HPDE6-E6E7 (cell line): Measurements from ENCODE around the gene SNPH.
"Not testable (repeated sequence)": the region's sequence is repeated elsewhere in the genome, so short reads cannot be mapped to it uniquely, and the experiment has no call there.

Experiments
- DNase-seq: peaks from one replicate; pipeline ENCODE4 v3.0.0; 2011; ENCODE audit warnings: missing footprints; ENCODE audit errors: extremely low spot score

Gene SNPH

DNA sequence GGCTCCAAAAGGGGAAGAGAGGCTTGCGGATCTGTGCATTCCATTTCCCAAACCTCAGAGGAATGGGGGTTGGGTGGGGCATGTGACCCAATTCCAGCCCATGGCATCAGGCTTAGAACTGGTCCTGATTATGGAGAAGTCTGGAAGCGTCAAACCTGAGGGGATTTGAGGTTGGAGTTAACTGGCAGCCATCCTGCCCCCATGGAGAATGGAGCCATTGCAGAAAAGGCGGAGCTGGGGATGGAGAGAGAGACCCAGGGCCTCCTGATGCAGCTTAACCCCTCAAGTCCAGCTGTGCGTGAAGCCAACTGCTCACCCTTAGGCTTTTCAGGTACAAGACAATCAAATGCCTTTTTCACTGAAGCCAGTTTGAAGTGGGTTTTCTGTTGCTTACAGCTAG, 72.7 kb downstream of the SNPH start:
- DNase-seq: no peak

- DNase-seq: no peak
These were observed 75.6 kb downstream of the SNPH start for GRCh38 chr20:1341561-1342265.

DNA sequence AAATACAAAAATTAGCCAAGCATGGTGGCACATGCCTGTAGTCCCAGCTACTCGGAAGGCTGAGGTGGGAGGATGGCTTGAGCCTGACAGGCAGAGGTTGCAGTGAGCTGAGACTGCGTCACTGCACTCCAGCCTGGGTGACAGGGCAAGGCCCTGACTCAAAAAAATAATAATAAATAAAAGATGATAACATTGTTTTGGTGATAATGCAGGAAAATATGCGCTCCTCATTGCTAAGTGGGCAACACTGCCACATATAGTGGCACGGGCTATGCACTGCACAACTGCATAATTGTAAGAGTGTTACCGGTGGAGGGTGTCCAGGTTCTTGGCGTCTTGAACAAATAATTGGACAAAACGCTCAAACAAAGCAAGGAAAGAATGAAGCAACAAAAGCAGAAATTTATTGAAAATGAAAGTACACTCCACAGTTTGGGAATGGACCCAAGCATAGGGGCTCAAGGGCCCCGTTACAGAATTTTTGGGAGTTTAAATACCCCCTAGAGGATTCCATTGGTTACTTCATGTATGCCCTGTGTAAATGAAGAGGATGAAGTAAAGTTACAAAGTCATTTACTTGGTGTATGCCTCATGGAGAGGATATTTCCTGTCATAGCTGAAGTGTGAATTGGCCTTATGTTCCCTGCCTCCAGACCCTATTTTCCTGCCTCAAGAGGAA, 77.5 kb downstream of the SNPH start:
- not testable (repeated sequence) for DNase-seq

- no peak for DNase-seq
These were observed 79.1 kb downstream of the SNPH start for GRCh38 chr20:1345030-1345755.

DNA sequence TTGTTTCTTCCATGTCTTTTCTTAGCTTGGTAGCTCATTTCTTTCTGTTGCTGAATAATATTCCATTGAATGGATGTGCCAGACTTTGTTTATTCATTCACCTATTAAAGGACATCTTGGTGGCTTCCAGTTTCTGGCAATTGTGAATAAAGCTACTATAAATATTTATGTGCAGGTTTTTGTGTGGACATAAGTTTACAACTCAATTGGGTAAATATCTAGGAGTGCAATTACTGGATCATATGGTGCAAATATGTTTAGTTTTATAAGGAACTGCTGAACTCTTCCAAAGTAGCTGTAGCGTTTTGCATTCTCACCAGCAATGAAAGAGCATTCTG, 79.6 kb downstream of the SNPH start:
- DNase-seq: no peak

DNA sequence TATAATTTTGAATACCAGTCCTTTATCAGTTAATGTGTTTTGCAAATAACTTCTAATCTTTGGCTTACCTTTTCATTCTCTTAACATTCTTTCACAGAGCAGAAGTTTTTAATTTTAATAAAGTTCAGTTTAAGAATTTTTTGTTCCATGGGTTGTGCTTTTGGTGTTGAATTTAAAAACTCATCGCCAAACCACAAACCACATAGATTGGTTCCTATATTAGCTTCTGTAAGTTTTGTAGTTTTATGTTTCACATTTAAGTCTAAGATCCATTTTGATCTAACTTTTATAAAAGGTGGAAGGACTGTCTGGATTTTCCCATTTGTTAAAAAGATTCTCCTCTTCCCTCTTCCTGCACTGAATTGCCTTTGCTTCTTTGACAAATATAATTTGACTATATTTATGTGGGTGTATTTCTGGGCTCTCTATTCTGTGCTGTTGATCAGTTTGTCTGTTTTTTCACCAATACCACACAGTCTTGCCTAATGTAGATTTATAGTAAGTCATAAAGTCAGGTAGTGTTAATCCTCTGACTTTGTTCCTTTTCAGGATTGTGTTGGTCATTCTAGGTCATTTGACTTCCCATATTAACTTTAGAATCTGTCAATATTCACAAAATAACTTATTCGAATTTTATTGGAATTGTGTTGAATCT, 80.3 kb downstream of the SNPH start:
- DNase-seq: no peak

- DNase-seq: no peak
These were observed 87.9 kb downstream of the SNPH start for GRCh38 chr20:1353956-1354355.

- no peak for DNase-seq
These were observed 92.0 kb downstream of the SNPH start for GRCh38 chr20:1357921-1358671.
